ENCODE measurements around the gene DOCK6. TPM values are rescaled to one million over a fixed set of nuclear protein-coding genes. Genes with fewer than 3 reads are reported as not detected.

Gene DOCK6
- total RNA-seq, 4 donors from 2014 or later, result 19.7 to 94.0 (median 33.3) TPM

- intact Hi-C loops (cut with DNase I), result no loop called here
- WGBS, 2 donors, result 82 to 88% methylated on average over 5 of the region's 5 CpGs
- H3K4me1 ChIP-seq, result no peaks in the 10 kb centered on the region
Measured at GRCh38 chr19:11234486-11235075, 27.7 kb downstream of the DOCK6 start.

GRCh38 chr19:11233073-11233472, 29.3 kb downstream of the DOCK6 start:
- H3K36me3 ChIP-seq, result peaks cover 4 to 93% (median 6%) of the 10 kb centered on the region in 3 donors
- H3K27ac ChIP-seq, result no peak overlapping the region
- H3K9me3 ChIP-seq, result no peaks in the 10 kb centered on the region
- no peak overlapping the region for H3K4me3 ChIP-seq
- intact Hi-C loops (cut with DNase I), result no loop called here
- no peaks in the 10 kb centered on the region for H3K27me3 ChIP-seq
- no peak for TF ChIP-seq CTCF (IDR thresholded peaks at IDR 0.05)
- TF ChIP-seq POLR2A (IDR thresholded peaks at IDR 0.05), result no peak
- 79% methylated on average over 12 of the region's 15 CpGs; no CpG with 5 or more reads in 1 of the 2 donors for WGBS, 2 donors
- DNase-seq, result no peak
- H3K4me1 ChIP-seq, result no peaks in the 10 kb centered on the region

More at GRCh38 chr19:11234486-11235075, 27.7 kb downstream of the DOCK6 start:
- H3K27ac ChIP-seq, result no peak overlapping the region
- peaks cover 0 to 7% (median 4%) of the 10 kb centered on the region in 3 donors for H3K9me3 ChIP-seq
- no peak for DNase-seq
- H3K4me3 ChIP-seq, result no peak overlapping the region
- no peaks in the 10 kb centered on the region for H3K27me3 ChIP-seq
- peaks cover 4 to 99% (median 6%) of the 10 kb centered on the region in 3 donors for H3K36me3 ChIP-seq
- TF ChIP-seq CTCF (IDR thresholded peaks at IDR 0.05) (no peak), POLR2A (IDR thresholded peaks at IDR 0.05) (no peak)

- Histone ChIP-seq H3K4me1 (no peaks in the 10 kb centered on the region), H3K4me3 (no peak overlapping the region), H3K36me3 (peaks cover 4 to 88% (median 6%) of the 10 kb centered on the region in 3 donors), H3K27ac (no peak overlapping the region), H3K27me3 (no peaks in the 10 kb centered on the region), H3K9me3 (no peaks in the 10 kb centered on the region)
- intact Hi-C loops (cut with DNase I), result no loop called here
- DNase-seq, result no peak
- TF ChIP-seq POLR2A (IDR thresholded peaks at IDR 0.05) (no peak), CTCF (IDR thresholded peaks at IDR 0.05) (no peak)
- 72 to 78% methylated on average over 4 of the region's 4 CpGs for WGBS, 2 donors
Measured at GRCh38 chr19:11232555-11232954, 29.8 kb downstream of the DOCK6 start.

GRCh38 chr19:11230621-11231386, 31.5 kb downstream of the DOCK6 start:
- no peaks in the 10 kb centered on the region for H3K9me3 ChIP-seq
- no peaks in the 10 kb centered on the region for H3K4me1 ChIP-seq
- H3K4me3 ChIP-seq, result no peak overlapping the region
- intact Hi-C loops (cut with DNase I), result no loop called here
- peaks cover 4 to 88% (median 17%) of the 10 kb centered on the region in 3 donors for H3K36me3 ChIP-seq
- H3K27me3 ChIP-seq, result no peaks in the 10 kb centered on the region
- TF ChIP-seq CTCF (IDR thresholded peaks at IDR 0.05), result no peak
- 82 to 86% methylated on average over 5 to 6 of the region's 7 CpGs for WGBS, 2 donors
- no peak overlapping the region for H3K27ac ChIP-seq
- DNase-seq, result no peak

- TF ChIP-seq CTCF (IDR thresholded peaks at IDR 0.05), result no peak
- TF ChIP-seq POLR2A (IDR thresholded peaks at IDR 0.05), result no peak
- WGBS, 2 donors, result 57 to 74% methylated on average over 4 to 5 of the region's 14 CpGs
- H3K27ac ChIP-seq, result no peak overlapping the region
- H3K4me1 ChIP-seq, result no peaks in the 10 kb centered on the region
- H3K36me3 ChIP-seq, result peaks cover 7 to 89% (median 29%) of the 10 kb centered on the region in 3 donors
- no peak overlapping the region for H3K4me3 ChIP-seq
- no peak for DNase-seq
- H3K9me3 ChIP-seq, result peaks cover 0 to 3% (median 0%) of the 10 kb centered on the region in 3 donors
- H3K27me3 ChIP-seq, result no peaks in the 10 kb centered on the region
- intact Hi-C loops (cut with DNase I), result no loop called here
Measured at GRCh38 chr19:11227195-11227886, 35.0 kb downstream of the DOCK6 start.
